H4 (cell line): Measurements from ENCODE around the gene AMMECR1. TPM values are rescaled to one million over a fixed set of nuclear protein-coding genes. Genes with fewer than 3 reads are reported as not detected.
"Not testable (repeated sequence)": the region's sequence is repeated elsewhere in the genome, so short reads cannot be mapped to it uniquely, and the experiment has no call there.

Experiments
- DNase-seq: peaks from one replicate; pipeline ENCODE4 v3.0.0-alpha.2; 2015; ENCODE audit warnings: low spot score
- total RNA-seq: library from RNA; depleted of rRNA; stranded (reverse); fragments of >200 nt; shearing (Covaris generic); gene quantifications from 2 replicates; pipeline ENCODE4 v1.2.3, GENCODE V29; 2014

Gene AMMECR1
- total RNA-seq, 1 experiment from 2014 or later, result 24.3 TPM

GRCh38 chrX:110258552-110258951 is 59.3 kb downstream of the AMMECR1 start:
- DNase-seq, result no peak

- no peak for DNase-seq
These were observed 60.0 kb downstream of the AMMECR1 start for GRCh38 chrX:110257889-110258288.

GRCh38 chrX:110252711-110253110 is 65.2 kb downstream of the AMMECR1 start:
- no peak for DNase-seq

GRCh38 chrX:110251961-110252360 is 65.9 kb downstream of the AMMECR1 start:
- no peak for DNase-seq

GRCh38 chrX:110251526-110251925 is 66.4 kb downstream of the AMMECR1 start:
- DNase-seq, result no peak

- no peak for DNase-seq
These were observed 67.0 kb downstream of the AMMECR1 start for GRCh38 chrX:110250847-110251246.

GRCh38 chrX:110248578-110248977 is 69.3 kb downstream of the AMMECR1 start:
- no peak for DNase-seq

- DNase-seq, result no peak
These were observed 72.9 kb downstream of the AMMECR1 start for GRCh38 chrX:110245011-110245410.

- DNase-seq, result no peak
These were observed 75.5 kb downstream of the AMMECR1 start for GRCh38 chrX:110242371-110242770.

- no peak for DNase-seq
These were observed 76.1 kb downstream of the AMMECR1 start for GRCh38 chrX:110241816-110242215.

GRCh38 chrX:110238259-110238658 is 79.6 kb downstream of the AMMECR1 start:
- DNase-seq, result peak; percentile 9

- DNase-seq, result not testable (repeated sequence)
These were observed 86.4 kb downstream of the AMMECR1 start for GRCh38 chrX:110231485-110231884.

GRCh38 chrX:110229497-110230111 is 88.3 kb downstream of the AMMECR1 start:
- DNase-seq, result not testable (repeated sequence)

- no peak for DNase-seq
These were observed 89.4 kb downstream of the AMMECR1 start for GRCh38 chrX:110228453-110228852.

- DNase-seq, result no peak
These were observed 91.0 kb downstream of the AMMECR1 start for GRCh38 chrX:110226931-110227330.

- DNase-seq, result no peak
These were observed 92.8 kb downstream of the AMMECR1 start for GRCh38 chrX:110224926-110225617.

GRCh38 chrX:110222497-110223257 is 95.2 kb downstream of the AMMECR1 start:
- DNase-seq, result no peak

- DNase-seq, result peak; percentile 49
These were observed 98.0 kb downstream of the AMMECR1 start for GRCh38 chrX:110219920-110220319.

GRCh38 chrX:110218591-110218990 is 99.3 kb downstream of the AMMECR1 start:
- peak; percentile 8 for DNase-seq

- DNase-seq, result no peak
These were observed 101.9 kb downstream of the AMMECR1 start for GRCh38 chrX:110216027-110216426.

- no peak for DNase-seq
These were observed 102.5 kb downstream of the AMMECR1 start for GRCh38 chrX:110215411-110215810.

GRCh38 chrX:110214684-110215083 is 103.2 kb downstream of the AMMECR1 start:
- DNase-seq, result no peak

GRCh38 chrX:110213183-110213582 is 104.7 kb downstream of the AMMECR1 start:
- no peak for DNase-seq
